Body of pancreas (tissue), 4 donors: ENCODE measurements around the gene MSI2.

Experiments used
- POLR2A ChIP-seq, 3 donors: fragments of 450-650 bp; IDR thresholded peaks; one replicate each; pipeline ENCODE4 v1.6.1; 2016; ENCODE audit warnings: antibody characterized with exemption in 3 of 3, mild to moderate bottlenecking in 2 of 3
- TF ChIP-seq, protein P1 (sequence below), 7 experiments: fragments of 450-650 bp in 4 of 7; fragments of 200-600 bp in 3 of 7; sonication (generic) in 3 of 7; IDR thresholded peaks; one replicate each; pipeline ENCODE4 v1.5.1; 2016 to 2019; ENCODE audit warnings: antibody characterized with exemption in 7 of 7

DNA sequence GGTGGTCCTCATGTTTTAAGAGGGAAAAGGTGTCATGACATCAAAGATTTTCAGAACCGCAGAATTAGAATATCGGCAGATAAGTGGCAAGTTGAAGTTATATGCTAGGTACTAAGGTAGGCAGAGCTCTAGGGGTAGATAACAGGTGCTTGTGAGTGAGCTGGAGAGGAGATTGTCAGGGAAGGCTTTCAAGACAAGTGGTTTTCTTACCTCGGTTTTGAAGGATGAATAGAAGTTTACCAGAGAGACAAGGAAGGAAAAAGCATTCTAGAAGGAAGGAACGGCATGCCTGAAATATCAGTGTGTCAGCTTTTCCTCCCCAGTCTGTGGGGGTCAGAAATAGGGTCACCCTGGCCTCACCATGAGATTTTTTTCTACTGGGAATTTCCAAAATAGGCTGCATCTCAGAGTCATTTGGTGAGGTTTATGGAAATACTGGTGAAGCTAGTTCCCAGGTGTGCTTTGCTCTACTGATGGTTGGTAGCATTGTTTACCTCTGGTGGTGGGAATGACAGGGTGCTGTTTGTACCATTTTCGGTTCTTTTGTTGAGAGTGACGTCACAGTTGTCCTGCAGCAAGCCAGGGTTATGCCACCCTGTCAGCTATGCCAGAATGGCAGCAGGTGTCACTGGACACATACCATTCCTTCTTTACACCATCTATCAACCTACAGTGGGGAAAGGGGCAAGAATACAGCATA, 112.5 kb downstream of the MSI2 start:
- no peak for TF ChIP-seq POLR2A (IDR thresholded peaks at IDR 0.05)
- TF ChIP-seq, protein P1, sequence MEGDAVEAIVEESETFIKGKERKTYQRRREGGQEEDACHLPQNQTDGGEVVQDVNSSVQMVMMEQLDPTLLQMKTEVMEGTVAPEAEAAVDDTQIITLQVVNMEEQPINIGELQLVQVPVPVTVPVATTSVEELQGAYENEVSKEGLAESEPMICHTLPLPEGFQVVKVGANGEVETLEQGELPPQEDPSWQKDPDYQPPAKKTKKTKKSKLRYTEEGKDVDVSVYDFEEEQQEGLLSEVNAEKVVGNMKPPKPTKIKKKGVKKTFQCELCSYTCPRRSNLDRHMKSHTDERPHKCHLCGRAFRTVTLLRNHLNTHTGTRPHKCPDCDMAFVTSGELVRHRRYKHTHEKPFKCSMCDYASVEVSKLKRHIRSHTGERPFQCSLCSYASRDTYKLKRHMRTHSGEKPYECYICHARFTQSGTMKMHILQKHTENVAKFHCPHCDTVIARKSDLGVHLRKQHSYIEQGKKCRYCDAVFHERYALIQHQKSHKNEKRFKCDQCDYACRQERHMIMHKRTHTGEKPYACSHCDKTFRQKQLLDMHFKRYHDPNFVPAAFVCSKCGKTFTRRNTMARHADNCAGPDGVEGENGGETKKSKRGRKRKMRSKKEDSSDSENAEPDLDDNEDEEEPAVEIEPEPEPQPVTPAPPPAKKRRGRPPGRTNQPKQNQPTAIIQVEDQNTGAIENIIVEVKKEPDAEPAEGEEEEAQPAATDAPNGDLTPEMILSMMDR (IDR thresholded peaks at IDR 0.05): no peak
